H1 (cell line): ENCODE measurements around the gene PLG. TPM values are rescaled to one million over a fixed set of nuclear protein-coding genes. Genes with fewer than 3 reads are reported as not detected.
"Not testable (repeated sequence)": the region's sequence is repeated elsewhere in the genome, so short reads cannot be mapped to it uniquely, and the experiment has no call there.

Experiments
- CTCF ChIA-PET: fragments of 300-600 bp; sonication (Branson Sonifier 250); formaldehyde crosslinking; loops from one replicate; lab custom pipeline; 2021; ENCODE audit not compliant: partially characterized antibody; lab: Charles Lee
- POLR2A ChIA-PET: fragments of 300-600 bp; sonication (Branson Sonifier 250); formaldehyde crosslinking; loops from one replicate; lab custom pipeline; 2021; ENCODE audit warnings: inconsistent platforms; ENCODE audit not compliant: partially characterized antibody; lab: Charles Lee
- DNase-seq, 2 experiments: peaks; one replicate each; pipeline versions ENCODE4 v3.0.0 to v3.0.0-alpha.2; 2010 to 2022; ENCODE audit warnings: low spot score in 2 of 2, low read depth in 1 of 2, mixed read lengths in 1 of 2
- FAIRE-seq: peaks from 2 replicates; lab custom pipeline; 2011; peaks lifted over from hg19 to GRCh38; lab: Jason Lieb, UNC
- H2AFZ ChIP-seq: 2 replicates; pipeline ENCODE4 v1.8.1; 2012; ENCODE audit warnings: low read length, inconsistent platforms
- H2AK5ac ChIP-seq: 2 replicates; pipeline ENCODE4 v1.6.1; 2013; ENCODE audit warnings: low read depth, low read length
- H2BK120ac ChIP-seq: replicated peaks from 2 replicates; pipeline ENCODE3; 2013; ENCODE audit warnings: low read depth, low read length, inconsistent platforms
- H2BK12ac ChIP-seq: 2 replicates; pipeline ENCODE4 v1.6.1; 2013; ENCODE audit warnings: low read depth, low read length
- H2BK15ac ChIP-seq: 2 replicates; pipeline ENCODE4 v1.6.1; 2013; ENCODE audit warnings: low read length
- H2BK20ac ChIP-seq: 2 replicates; pipeline ENCODE4 v1.6.1; 2013; ENCODE audit warnings: low read length
- H2BK5ac ChIP-seq: 2 replicates; pipeline ENCODE4 v1.6.1; 2013; ENCODE audit warnings: low read depth, low read length
- H3K14ac ChIP-seq: 2 replicates; pipeline ENCODE4 v1.6.1; 2013; ENCODE audit warnings: inconsistent platforms; ENCODE audit not compliant: insufficient read length
- H3K18ac ChIP-seq: 2 replicates; pipeline ENCODE4 v1.6.1; 2013; ENCODE audit warnings: low read length; ENCODE audit errors: extremely low read depth
- H3K23ac ChIP-seq: 2 replicates; pipeline ENCODE4 v1.6.1; 2013; ENCODE audit warnings: inconsistent platforms; ENCODE audit not compliant: insufficient read length
- H3K23me2 ChIP-seq: 2 replicates; pipeline ENCODE4 v1.6.1; 2013; ENCODE audit warnings: low read depth, low read length
- H3K27ac ChIP-seq: 2 replicates; pipeline ENCODE4 v1.6.1; 2011; ENCODE audit warnings: low read depth, low read length, inconsistent platforms
- H3K27me3 ChIP-seq, 4 experiments: replicated peaks in 1 of 4; 1 replicate in 1 of 4; 2 replicates in 3 of 4; pipeline versions ENCODE4 v1.6.1 to v1.8.1; 2011 to 2013; ENCODE audit warnings: low read length in 3 of 4, mild to moderate bottlenecking in 3 of 4, inconsistent platforms in 2 of 4, mixed read lengths in 2 of 4, moderate library complexity in 1 of 4; ENCODE audit not compliant: control insufficient read depth in 3 of 4, insufficient read depth in 3 of 4; ENCODE audit errors: extremely low read depth in 1 of 4
- H3K36me3 ChIP-seq, 4 experiments: 2 replicates each; pipeline versions ENCODE4 v1.6.1 to v1.8.1; 2011 to 2013; ENCODE audit warnings: mild to moderate bottlenecking in 4 of 4, low read length in 3 of 4, moderate library complexity in 2 of 4, control low read depth in 1 of 4, inconsistent platforms in 1 of 4; ENCODE audit not compliant: insufficient read depth in 4 of 4, control insufficient read depth in 2 of 4
- H3K4ac ChIP-seq: replicated peaks from 2 replicates; pipeline ENCODE3; 2013; ENCODE audit warnings: low read length, low read depth, mixed read lengths, inconsistent platforms; ENCODE audit not compliant: insufficient read length
- H3K4me1 ChIP-seq, 4 experiments: replicated peaks in 1 of 4; 1 replicate in 1 of 4; 2 replicates in 3 of 4; pipeline versions ENCODE4 v1.6.1 to v1.8.1; 2011 to 2013; ENCODE audit warnings: low read length in 3 of 4, inconsistent platforms in 2 of 4, mixed read lengths in 1 of 4; ENCODE audit not compliant: insufficient read depth in 4 of 4, control insufficient read depth in 3 of 4
- H3K4me2 ChIP-seq, 2 experiments: 2 replicates each; pipeline versions ENCODE4 v1.6.1 to v1.8.1; 2011 to 2013; ENCODE audit warnings: low read depth in 2 of 2, low read length in 2 of 2, control low read depth in 1 of 2, inconsistent platforms in 1 of 2, mild to moderate bottlenecking in 1 of 2; ENCODE audit not compliant: insufficient read depth in 1 of 2
- H3K4me3 ChIP-seq, 4 experiments: fragments of 200-600, 300-600 bp in 1 of 4; sonication (generic), shearing (Covaris generic), sonication (Bioruptor Twin) in 1 of 4; 2 replicates each; pipeline versions ENCODE4 v1.5.1 to v1.8.1; 2011 to 2016; ENCODE audit warnings: low read length in 4 of 4, low read depth in 3 of 4, control low read depth in 2 of 4, inconsistent platforms in 2 of 4, mild to moderate bottlenecking in 2 of 4, mixed read lengths in 1 of 4, moderate library complexity in 1 of 4; ENCODE audit not compliant: insufficient read depth in 2 of 4; ENCODE audit errors: extremely low read depth in 1 of 4
- H3K56ac ChIP-seq: replicated peaks from 2 replicates; pipeline ENCODE3; 2013; ENCODE audit warnings: low read depth, mild to moderate bottlenecking, mixed read lengths, low read length, inconsistent platforms; ENCODE audit not compliant: insufficient read length
- H3K79me1 ChIP-seq: 2 replicates; pipeline ENCODE4 v1.6.1; 2013; ENCODE audit warnings: low read depth, low read length, control low read depth
- H3K79me2 ChIP-seq, 2 experiments: 2 replicates each; pipeline versions ENCODE4 v1.6.1 to v1.8.1; 2012 to 2013; ENCODE audit warnings: low read length in 2 of 2, mild to moderate bottlenecking in 2 of 2, inconsistent platforms in 1 of 2; ENCODE audit not compliant: insufficient read depth in 2 of 2, control insufficient read depth in 1 of 2
- H3K9ac ChIP-seq, 4 experiments: replicated peaks in 1 of 4; 1 replicate in 1 of 4; 2 replicates in 3 of 4; pipeline versions ENCODE4 v1.6.1 to v1.8.1; 2011 to 2013; ENCODE audit warnings: low read depth in 3 of 4, low read length in 3 of 4, control low read depth in 2 of 4, mild to moderate bottlenecking in 2 of 4, moderate library complexity in 2 of 4, inconsistent platforms in 1 of 4; ENCODE audit errors: extremely low read depth in 1 of 4
- H3K9me3 ChIP-seq, 2 experiments: 2 replicates each; pipeline versions ENCODE4 v1.6.1 to v1.8.1; 2012 to 2013; ENCODE audit warnings: mild to moderate bottlenecking in 2 of 2, moderate library complexity in 2 of 2, control low read depth in 1 of 2, inconsistent platforms in 1 of 2, low read depth in 1 of 2, low read length in 1 of 2, mixed read lengths in 1 of 2; ENCODE audit not compliant: insufficient read depth in 2 of 2
- H4K20me1 ChIP-seq, 2 experiments: replicated peaks in 1 of 2; 2 replicates each; pipeline versions ENCODE3 to v1.8.1; 2011 to 2013; ENCODE audit warnings: inconsistent platforms in 2 of 2, low read length in 2 of 2, mild to moderate bottlenecking in 1 of 2; ENCODE audit not compliant: insufficient read depth in 2 of 2, control insufficient read depth in 1 of 2
- H4K5ac ChIP-seq: 2 replicates; pipeline ENCODE4 v1.6.1; 2013; ENCODE audit warnings: low read length, low read depth, mixed read lengths, inconsistent platforms; ENCODE audit not compliant: insufficient read length
- H4K8ac ChIP-seq: 2 replicates; pipeline ENCODE4 v1.8.0; 2013; ENCODE audit warnings: mild to moderate bottlenecking, moderate library complexity, low read length, inconsistent platforms; ENCODE audit not compliant: insufficient read depth; ENCODE audit errors: extremely low read depth
- H4K91ac ChIP-seq: replicated peaks from 2 replicates; pipeline ENCODE3; 2013; ENCODE audit warnings: low read length, mixed read lengths, inconsistent platforms; ENCODE audit not compliant: insufficient read length
- WGBS, 2 experiments: shearing (Covaris generic) in 1 of 2; methylation state at CpG; one replicate each; pipeline versions ENCODE4 v1.1.6 to v1.1.7; 2013 to 2015; ENCODE audit warnings: low lambda C conversion rate in 2 of 2, mixed read lengths in 2 of 2, inconsistent platforms in 1 of 2, low coverage in 1 of 2, missing lambda C conversion rate in 1 of 2; ENCODE audit not compliant: insufficient replicate concordance in 2 of 2, insufficient coverage in 1 of 2, insufficient read length in 1 of 2; ENCODE audit errors: extremely low coverage in 1 of 2, missing lambda C conversion rate in 1 of 2; 5-methylcytosine and 5-hydroxymethylcytosine counted together
- polyA plus RNA-seq, 7 experiments: library from polyadenylated mRNA; depleted of rRNA in 3 of 7; stranded (reverse) in 5 of 7; unstranded in 2 of 7; fragments of >200 nt in 5 of 7; fragments of 200-250 nt in 2 of 7; gene quantifications; 1 replicate in 5 of 7; 2 replicates in 1 of 7; 4 replicates in 1 of 7; pipeline versions ENCODE4 v1.2.1 to v1.2.3, GENCODE V29; 2011 to 2013; ENCODE audit warnings: missing spikeins in 2 of 7, mixed read lengths in 2 of 7
- total RNA-seq: library from RNA; stranded (reverse); fragmentation: NEBNext Ultra II Directional; extraction: Animal tissue kit (Norgen Biotek cat#: 25700); gene quantifications from 2 replicates; pipeline ENCODE4 v1.2.1, GENCODE V29; 2021

Gene PLG
- total and polyA plus RNA-seq, 2 of the 8 experiments (the other 6 are each of a cell fraction or from before 2014, with no cell fraction given), result not detected

GRCh38 chr6:160802049-160802448 lies 100.0 kb downstream of the PLG start:
- WGBS, 2 experiments, result 88% methylated on average over 3 of the region's 3 CpGs; no CpG with 5 or more reads in 1 of the 2 experiments

More at GRCh38 chr6:160802049-160802448, 100.0 kb downstream of the PLG start:
- H4K5ac ChIP-seq, H2AFZ ChIP-seq, H2BK120ac ChIP-seq, H3K9ac ChIP-seq, H4K20me1 ChIP-seq, H3K23ac ChIP-seq, H2BK5ac ChIP-seq, FAIRE-seq, H2BK12ac ChIP-seq, POLR2A ChIA-PET, H3K23me2 ChIP-seq, DNase-seq, H3K4me2 ChIP-seq, H3K79me1 ChIP-seq, H2BK15ac ChIP-seq, H3K4ac ChIP-seq, H3K36me3 ChIP-seq, H3K18ac ChIP-seq, H3K14ac ChIP-seq, H3K27ac ChIP-seq, H2BK20ac ChIP-seq, H3K27me3 ChIP-seq, H3K56ac ChIP-seq, H3K79me2 ChIP-seq, H3K4me1 ChIP-seq, H4K91ac ChIP-seq, H4K8ac ChIP-seq, H3K4me3 ChIP-seq, H3K9me3 ChIP-seq, H2AK5ac ChIP-seq: not testable (repeated sequence)
- CTCF ChIA-PET, result interaction anchor here (0.8 kb wide), 1 partner anchor 52 kb away, joined by 3 read pairs; no protein-coding TSS in a partner anchor

Other genes with a start within 250 kb of the PLG start
- 0.19 and 0.39 TPM in 2 replicates for gene LPA, start 38.0 kb upstream of the PLG start, total RNA-seq
- gene LPA, start 38.0 kb upstream of the PLG start, polyA plus RNA-seq (2011; rRNA removed), result 0.08 TPM in 1 of 2 replicates, not detected in the other